ENCODE results near the gene ICE2.
"Not testable (repeated sequence)": the region's sequence is repeated elsewhere in the genome, so short reads cannot be mapped to it uniquely, and the experiment has no call there.

Gene ICE2

GRCh38 chr15:60406513-60407414, 72.2 kb downstream of the ICE2 start:
- no peak for DNase-seq (ENCODE audit: low read depth in 2 of 2)

- no peak for DNase-seq (ENCODE audit: low read depth in 2 of 2)
These were observed 73.5 kb downstream of the ICE2 start for GRCh38 chr15:60405399-60405798.

GRCh38 chr15:60404351-60404750, 74.6 kb downstream of the ICE2 start:
- not testable (repeated sequence) for DNase-seq (ENCODE audit: low read depth in 2 of 2)

- DNase-seq (ENCODE audit: low read depth in 2 of 2), result no peak
These were observed 78.0 kb downstream of the ICE2 start for GRCh38 chr15:60400944-60401343.

GRCh38 chr15:60399931-60400330, 79.0 kb downstream of the ICE2 start:
- no peak for DNase-seq (ENCODE audit: low read depth in 2 of 2)

GRCh38 chr15:60399246-60399915, 79.6 kb downstream of the ICE2 start:
- DNase-seq (ENCODE audit: low read depth in 2 of 2), result peak in 1 of 2 donors; percentile 2

- DNase-seq (ENCODE audit: low read depth in 2 of 2), result peak; percentile 76 to 84
These were observed 81.0 kb downstream of the ICE2 start, which contains the start of gene ANXA2 for GRCh38 chr15:60397772-60398445. Gene ANXA2, minus strand, starts transcription at chr15:60397986. Its CDS starts 11,911 bp downstream, at chr15:60386075.

GRCh38 chr15:60396958-60397771, 81.8 kb downstream of the ICE2 start:
- peak in 1 of 2 donors; percentile 37 for DNase-seq (ENCODE audit: low read depth in 2 of 2)

GRCh38 chr15:60396560-60396957, 82.4 kb downstream of the ICE2 start:
- DNase-seq (ENCODE audit: low read depth in 2 of 2), result no peak

- DNase-seq (ENCODE audit: low read depth in 2 of 2), result no peak
These were observed 82.8 kb downstream of the ICE2 start for GRCh38 chr15:60396100-60396499.

- DNase-seq (ENCODE audit: low read depth in 2 of 2), result no peak
These were observed 83.5 kb downstream of the ICE2 start for GRCh38 chr15:60395276-60396011.

- no peak for DNase-seq (ENCODE audit: low read depth in 2 of 2)
These were observed 84.2 kb downstream of the ICE2 start for GRCh38 chr15:60394689-60395097.

- no peak for DNase-seq (ENCODE audit: low read depth in 2 of 2)
These were observed 85.8 kb downstream of the ICE2 start for GRCh38 chr15:60392986-60393790.

GRCh38 chr15:60392601-60392985, 86.3 kb downstream of the ICE2 start:
- DNase-seq (ENCODE audit: low read depth in 2 of 2), result no peak

- no peak for DNase-seq (ENCODE audit: low read depth in 2 of 2)
These were observed 87.1 kb downstream of the ICE2 start for GRCh38 chr15:60391722-60392315.

GRCh38 chr15:60390871-60391501, 88.0 kb downstream of the ICE2 start:
- no peak for DNase-seq (ENCODE audit: low read depth in 2 of 2)

GRCh38 chr15:60390231-60390630, 88.7 kb downstream of the ICE2 start:
- DNase-seq (ENCODE audit: low read depth in 2 of 2), result no peak

- no peak for DNase-seq (ENCODE audit: low read depth in 2 of 2)
These were observed 89.5 kb downstream of the ICE2 start for GRCh38 chr15:60389261-60390077.

Measured in stimulated activated CD8-positive, alpha-beta memory T cell treated with anti-CD3 and anti-CD28 coated beads, Interleukin-7, amount 100 ng/mL, for 4 hours (primary cell).